Panc1 (cell line): ENCODE results near the gene SRP68. TPM values are rescaled to one million over a fixed set of nuclear protein-coding genes. Genes with fewer than 3 reads are reported as not detected.

ENCODE experiments used
- ATAC-seq: fragments of 200-7000 bp; cut with Tn5 transposase; 2 replicates; pipeline ENCODE4 v1.9.1; 2020; ENCODE audit warnings: mild to moderate bottlenecking, moderate library complexity
- BruUV-seq: library from RNA; stranded (reverse); fragments of 400-500 nt; replicated peaks from 2 replicates; lab custom pipeline; 2021; lab: Mats Ljungman, UMichigan
- CTCF ChIA-PET: fragments of 300-600 bp; sonication (Branson Sonifier 250); formaldehyde crosslinking; loops from one replicate; lab custom pipeline; 2022; ENCODE audit warnings: antibody characterized with exemption; lab: Charles Lee
- POLR2A ChIA-PET: fragments of 300-600 bp; sonication (Branson Sonifier 250); formaldehyde crosslinking; loops from one replicate; lab custom pipeline; 2022; ENCODE audit warnings: antibody characterized with exemption; lab: Charles Lee
- DNase-seq: peaks from one replicate; pipeline ENCODE4 v3.0.0-alpha.2; 2010; ENCODE audit warnings: low read depth, low spot score
- H3K27ac ChIP-seq: 2 replicates; pipeline ENCODE4 v1.5.1; 2011; ENCODE audit warnings: mild to moderate bottlenecking, low read length, inconsistent platforms
- H3K27me3 ChIP-seq: fragments of 200-500 bp; sonication (Bioruptor generic); 2 replicates; pipeline ENCODE4 v1.6.0; 2014; ENCODE audit warnings: low read length, inconsistent platforms; ENCODE audit not compliant: control insufficient read depth, insufficient read depth
- H3K36me3 ChIP-seq: fragments of 200-500 bp; sonication (Bioruptor generic); 2 replicates; pipeline ENCODE4 v1.5.1; 2014; ENCODE audit warnings: inconsistent platforms, mild to moderate bottlenecking, low read length, moderate library complexity; ENCODE audit not compliant: control insufficient read depth, insufficient read depth
- H3K4me1 ChIP-seq: 2 replicates; pipeline ENCODE4 v1.5.1; 2011; ENCODE audit warnings: inconsistent platforms, mild to moderate bottlenecking, low read length, moderate library complexity; ENCODE audit not compliant: control insufficient read depth, insufficient read depth
- H3K4me3 ChIP-seq, 2 experiments: 2 replicates each; pipeline ENCODE4 v1.5.1; 2011 to 2012; ENCODE audit warnings: low read depth in 2 of 2, low read length in 2 of 2, mild to moderate bottlenecking in 2 of 2, inconsistent platforms in 1 of 2, moderate library complexity in 1 of 2
- H3K9me3 ChIP-seq: fragments of 200-500 bp; sonication (Bioruptor generic); 2 replicates; pipeline ENCODE4 v1.5.1; 2014; ENCODE audit warnings: low read depth, mild to moderate bottlenecking, inconsistent platforms, low read length, moderate library complexity; ENCODE audit not compliant: control insufficient read depth, insufficient read depth
- CTCF ChIP-seq: fragments of 450-650 bp; IDR thresholded peaks from 2 replicates; pipeline ENCODE4 v1.5.1; 2017; ENCODE audit warnings: mild to moderate bottlenecking
- POLR2AphosphoS5 ChIP-seq: IDR thresholded peaks from 2 replicates; pipeline ENCODE4 v1.6.1; 2012; ENCODE audit warnings: mild to moderate bottlenecking, low read depth, low read length, moderate library complexity
- REST ChIP-seq, 2 experiments: IDR thresholded peaks; 2 replicates each; pipeline ENCODE4 v1.6.1; 2011 to 2012; ENCODE audit warnings: low read depth in 2 of 2, control low read depth in 1 of 2, low read length in 1 of 2, mild to moderate bottlenecking in 1 of 2, moderate library complexity in 1 of 2; ENCODE audit not compliant: insufficient read depth in 1 of 2
- SIN3A ChIP-seq: IDR thresholded peaks from 2 replicates; pipeline ENCODE4 v1.6.1; 2012; ENCODE audit warnings: low read depth, mild to moderate bottlenecking, low read length, moderate library complexity, borderline replicate concordance; ENCODE audit not compliant: insufficient read depth
- TCF7L2 ChIP-seq: IDR thresholded peaks from 2 replicates; pipeline ENCODE4 v1.6.1; 2011; ENCODE audit warnings: mild to moderate bottlenecking, low read depth, low read length, inconsistent platforms
- in situ Hi-C: cut with HindIII; loops from 2 replicates; pipeline ENCODE4 v1.10.0; 2016; ENCODE audit warnings: low sequenced_read_pairs, low pct_unique_long_range_greater_than_20kb
- intact Hi-C: fragments of 100-400 bp; cut with micrococcal nuclease; formaldehyde crosslinking; loops from one replicate; pipeline ENCODE4 v1.10.0; 2022; ENCODE audit not compliant: unreplicated experiment
- total RNA-seq: library from RNA; stranded (reverse); gene quantifications from one replicate; pipeline ENCODE4 v1.2.1, GENCODE V29; 2021; ENCODE audit not compliant: unreplicated experiment

Gene SRP68
- total RNA-seq, 1 experiment from 2014 or later: 100 TPM

GRCh38 chr17:76106703-76107102 is 34.4 kb upstream of the SRP68 start:
- no peaks in the 10 kb centered on the region for H3K9me3 ChIP-seq
- intact Hi-C loops (no loop called here), in situ Hi-C loops (no loop called here)
- no peak for DNase-seq
- H3K27me3 ChIP-seq: no peaks in the 10 kb centered on the region
- H3K36me3 ChIP-seq: peaks cover 5% of the 10 kb centered on the region; the same call in 1 of the 2 replicates
- BruUV-seq: no TSS peak
- no peak for ATAC-seq
- no peak for TF ChIP-seq CTCF
- no peak for TF ChIP-seq TCF7L2
- TF ChIP-seq SIN3A: no peak
- no peak for TF ChIP-seq REST (IDR thresholded peaks at IDR 0.05; ENCODE audit: insufficient read depth in 1 of 2, low read depth in 2 of 2, low read length in 1 of 2)
- no peak for TF ChIP-seq POLR2AphosphoS5
- H3K4me3 ChIP-seq: no peak overlapping the region
- H3K4me1 ChIP-seq: peaks cover 14% of the 10 kb centered on the region
- CTCF ChIA-PET: interaction anchor here (0.7 to 0.8 kb wide), 3 partner anchors 46 to 188 kb away, joined by 3 to 10 read pairs (median 3); no protein-coding TSS in a partner anchor
- no peak overlapping the region for H3K27ac ChIP-seq
- POLR2A ChIA-PET: no interaction called here

GRCh38 chr17:76104896-76105231 is 32.5 kb upstream of the SRP68 start:
- intact Hi-C loops (no loop called here), in situ Hi-C loops (no loop called here)
- H3K36me3 ChIP-seq: peaks cover 8% of the 10 kb centered on the region; the same call in 1 of the 2 replicates
- no peak for ATAC-seq
- BruUV-seq: no TSS peak
- DNase-seq: no peak
- H3K4me1 ChIP-seq: peaks cover 14% of the 10 kb centered on the region
- no peak for TF ChIP-seq TCF7L2
- no peak for TF ChIP-seq CTCF
- TF ChIP-seq REST (IDR thresholded peaks at IDR 0.05; ENCODE audit: insufficient read depth in 1 of 2, low read depth in 2 of 2, low read length in 1 of 2): no peak
- no peak for TF ChIP-seq SIN3A
- no peak for TF ChIP-seq POLR2AphosphoS5
- H3K27ac ChIP-seq: no peak overlapping the region
- H3K9me3 ChIP-seq: no peaks in the 10 kb centered on the region
- no peak overlapping the region for H3K4me3 ChIP-seq
- H3K27me3 ChIP-seq: no peaks in the 10 kb centered on the region
- CTCF ChIA-PET: no interaction called here
- POLR2A ChIA-PET: no interaction called here
